ENCODE results near the gene RPS15.
A peak's percentile ranks its signal among the peaks of the same experiment; 100 is the strongest.

The RPS15 gene

DNA sequence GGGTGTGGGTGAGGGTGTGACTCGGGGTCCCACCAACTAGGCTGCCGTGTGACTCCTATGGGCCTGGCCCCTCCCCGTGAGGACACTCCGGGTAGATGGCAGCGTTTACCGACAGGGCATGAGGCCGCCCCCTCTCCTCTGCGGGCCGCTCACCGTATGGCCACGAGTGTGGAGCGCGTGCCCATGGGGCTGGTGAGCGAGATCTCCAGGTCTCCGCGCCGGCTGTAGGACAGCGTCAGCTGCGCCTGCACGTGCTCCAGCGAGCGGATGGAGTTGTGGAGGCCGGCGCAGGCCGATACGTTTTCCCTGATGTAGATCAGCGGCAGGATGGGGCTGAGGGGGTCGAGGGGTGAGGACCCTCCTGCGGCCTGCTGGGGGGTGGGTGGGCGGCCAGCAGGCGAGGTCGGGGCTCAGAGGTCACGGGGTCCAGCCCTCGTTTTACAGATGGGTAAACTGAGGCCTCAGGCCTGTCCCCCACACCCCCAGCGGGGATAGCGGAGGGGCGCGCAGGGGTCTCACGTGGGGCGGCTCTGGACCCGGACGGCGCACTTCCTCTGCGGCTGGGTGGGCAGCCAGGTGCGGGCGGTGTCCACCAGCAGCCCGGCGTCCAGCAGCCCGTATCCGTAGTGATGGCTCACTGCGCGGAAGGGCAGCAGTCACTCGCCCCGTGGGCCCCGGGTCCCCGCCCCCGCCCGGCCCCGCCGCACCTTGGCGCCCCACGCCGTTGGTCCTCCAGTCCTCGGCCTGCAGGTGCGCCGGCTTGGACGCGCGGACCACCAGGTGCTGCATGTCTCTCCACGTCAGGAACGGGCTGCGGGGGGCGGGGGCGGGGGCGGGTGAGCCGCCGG is 45.2 kb downstream of the RPS15 start:
- TF ChIP-seq, protein P1, sequence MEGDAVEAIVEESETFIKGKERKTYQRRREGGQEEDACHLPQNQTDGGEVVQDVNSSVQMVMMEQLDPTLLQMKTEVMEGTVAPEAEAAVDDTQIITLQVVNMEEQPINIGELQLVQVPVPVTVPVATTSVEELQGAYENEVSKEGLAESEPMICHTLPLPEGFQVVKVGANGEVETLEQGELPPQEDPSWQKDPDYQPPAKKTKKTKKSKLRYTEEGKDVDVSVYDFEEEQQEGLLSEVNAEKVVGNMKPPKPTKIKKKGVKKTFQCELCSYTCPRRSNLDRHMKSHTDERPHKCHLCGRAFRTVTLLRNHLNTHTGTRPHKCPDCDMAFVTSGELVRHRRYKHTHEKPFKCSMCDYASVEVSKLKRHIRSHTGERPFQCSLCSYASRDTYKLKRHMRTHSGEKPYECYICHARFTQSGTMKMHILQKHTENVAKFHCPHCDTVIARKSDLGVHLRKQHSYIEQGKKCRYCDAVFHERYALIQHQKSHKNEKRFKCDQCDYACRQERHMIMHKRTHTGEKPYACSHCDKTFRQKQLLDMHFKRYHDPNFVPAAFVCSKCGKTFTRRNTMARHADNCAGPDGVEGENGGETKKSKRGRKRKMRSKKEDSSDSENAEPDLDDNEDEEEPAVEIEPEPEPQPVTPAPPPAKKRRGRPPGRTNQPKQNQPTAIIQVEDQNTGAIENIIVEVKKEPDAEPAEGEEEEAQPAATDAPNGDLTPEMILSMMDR (IDR thresholded peaks at IDR 0.05): no peak
- TF ChIP-seq ZFX (IDR thresholded peaks at IDR 0.05; ENCODE audit: borderline replicate concordance): no peak
- H3K27ac ChIP-seq: no peak overlapping the region

DNA sequence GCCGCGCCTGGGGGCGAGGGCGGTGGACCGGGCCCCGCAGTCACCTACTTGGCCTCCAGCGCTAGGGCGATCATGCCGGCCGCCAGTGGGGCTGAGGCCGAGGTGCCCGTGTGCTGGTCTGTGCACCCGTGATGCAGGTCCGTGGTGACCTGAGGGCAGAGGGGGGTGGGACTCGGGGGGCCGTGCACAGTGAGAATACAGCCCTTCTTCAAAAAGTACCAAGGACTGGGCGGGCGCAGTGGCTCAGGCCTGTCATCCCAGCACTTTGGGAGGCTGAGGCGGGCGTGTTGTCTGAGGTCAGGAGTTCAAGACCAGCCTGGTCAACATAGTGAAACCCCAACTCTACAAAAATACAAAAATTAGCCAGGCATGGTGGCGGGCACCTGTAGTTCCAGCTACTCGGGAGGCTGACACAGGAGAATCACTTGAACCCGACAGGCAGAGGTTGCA is 45.8 kb downstream of the RPS15 start:
- TF ChIP-seq, protein P1 (IDR thresholded peaks at IDR 0.05): no peak
- TF ChIP-seq ZFX (IDR thresholded peaks at IDR 0.05; ENCODE audit: borderline replicate concordance): no peak

GRCh38 chr19:1486720-1487575 is 48.8 kb downstream of the RPS15 start:
- TF ChIP-seq, protein P1 (IDR thresholded peaks at IDR 0.05): no peak
- no peak for TF ChIP-seq ZFX (IDR thresholded peaks at IDR 0.05; ENCODE audit: borderline replicate concordance)
- no peak overlapping the region for H3K27ac ChIP-seq

More for the DNA sequence above, 45.8 kb downstream of the RPS15 start:
- no peak overlapping the region for H3K27ac ChIP-seq

DNA sequence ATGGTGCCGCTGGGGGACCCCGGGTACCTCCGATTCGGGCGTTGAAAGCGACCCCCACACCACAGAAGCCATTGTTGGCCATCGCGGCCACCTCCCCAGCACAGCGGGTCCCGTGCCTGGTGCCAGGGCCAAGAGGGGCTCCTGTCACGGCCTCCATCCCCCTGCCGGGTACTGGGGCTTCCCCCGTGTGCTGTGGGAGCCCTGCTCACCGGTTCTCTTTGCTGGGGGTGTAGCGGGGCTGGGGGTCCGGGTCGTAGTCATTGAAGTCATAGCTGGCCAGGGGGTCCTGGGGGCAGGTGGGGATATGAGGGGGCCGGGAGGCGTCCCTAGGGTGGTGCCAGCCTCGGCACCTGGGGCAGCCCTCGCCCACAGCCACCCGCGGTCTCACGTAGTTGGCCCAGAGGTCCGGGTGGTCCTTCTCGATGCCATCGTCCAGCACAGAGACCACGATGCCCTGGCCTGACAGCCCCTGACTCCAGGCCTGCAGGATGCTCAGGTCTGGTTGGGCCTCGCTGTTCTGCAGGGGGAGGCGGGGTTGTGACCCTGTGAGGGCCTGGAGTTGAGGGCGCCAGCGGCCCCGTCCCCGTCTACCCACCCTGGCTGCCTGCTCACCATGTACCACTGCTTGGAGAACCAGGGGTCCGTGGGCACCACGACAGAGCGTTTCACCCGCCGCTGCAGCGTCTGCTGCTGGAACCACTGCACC is 49.5 kb downstream of the RPS15 start:
- no peak overlapping the region for H3K27ac ChIP-seq
- TF ChIP-seq, protein P1 (IDR thresholded peaks at IDR 0.05): no peak
- no peak for TF ChIP-seq ZFX (IDR thresholded peaks at IDR 0.05; ENCODE audit: borderline replicate concordance)

GRCh38 chr19:1488282-1488601 is 50.0 kb downstream of the RPS15 start:
- TF ChIP-seq ZFX (IDR thresholded peaks at IDR 0.05; ENCODE audit: borderline replicate concordance): no peak
- TF ChIP-seq, protein P1 (IDR thresholded peaks at IDR 0.05): no peak
- H3K27ac ChIP-seq: no peak overlapping the region

DNA sequence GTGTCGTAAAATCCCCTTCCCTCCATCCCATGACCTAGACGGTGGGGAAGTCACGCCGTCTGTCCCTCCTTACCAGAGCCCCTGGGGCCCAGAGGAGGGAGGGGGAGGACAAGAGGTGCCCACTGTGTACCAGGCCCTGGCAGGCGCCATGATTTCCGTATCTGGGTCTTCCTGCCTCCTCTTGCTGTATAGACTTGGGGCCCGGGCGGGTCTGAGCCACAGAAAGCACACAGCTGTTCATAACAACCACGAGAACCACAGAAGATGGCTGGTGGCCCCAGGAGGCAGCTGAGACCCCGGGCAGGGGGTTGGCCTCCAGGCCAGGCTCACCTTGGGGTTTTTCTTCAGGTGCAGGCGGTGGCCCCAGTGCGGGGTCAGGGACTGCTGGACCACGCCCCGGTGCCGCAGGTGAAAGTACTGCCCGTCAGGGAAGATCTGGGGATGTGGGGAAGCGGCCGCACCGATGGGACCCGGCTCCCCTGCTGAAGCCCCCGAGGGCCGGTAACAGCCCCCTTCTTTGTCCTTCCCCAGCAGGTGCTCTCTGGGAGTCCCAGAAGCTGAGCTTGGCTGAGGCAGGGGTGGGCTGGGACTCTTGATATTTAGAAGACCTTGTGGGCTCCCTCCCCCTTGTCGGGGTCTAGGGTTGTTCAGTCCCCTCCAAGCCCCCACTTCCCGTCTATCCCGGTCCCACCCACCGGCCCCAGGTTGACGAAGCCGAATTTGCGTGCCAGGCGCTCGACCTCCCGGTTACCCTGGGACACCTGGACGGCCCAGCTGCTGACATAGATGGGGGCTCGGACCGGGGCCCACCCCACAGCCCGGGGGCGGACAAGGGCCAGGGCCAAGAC is 51.5 kb downstream of the RPS15 start:
- peak overlapping the region; percentile 66 for H3K27ac ChIP-seq
- TF ChIP-seq ZFX (IDR thresholded peaks at IDR 0.05; ENCODE audit: borderline replicate concordance): no peak
- TF ChIP-seq, protein P1 (IDR thresholded peaks at IDR 0.05): no peak

Measured in 22Rv1 (cell line).